Measurements from ENCODE around the gene NUP214.

NUP214 gene

DNA sequence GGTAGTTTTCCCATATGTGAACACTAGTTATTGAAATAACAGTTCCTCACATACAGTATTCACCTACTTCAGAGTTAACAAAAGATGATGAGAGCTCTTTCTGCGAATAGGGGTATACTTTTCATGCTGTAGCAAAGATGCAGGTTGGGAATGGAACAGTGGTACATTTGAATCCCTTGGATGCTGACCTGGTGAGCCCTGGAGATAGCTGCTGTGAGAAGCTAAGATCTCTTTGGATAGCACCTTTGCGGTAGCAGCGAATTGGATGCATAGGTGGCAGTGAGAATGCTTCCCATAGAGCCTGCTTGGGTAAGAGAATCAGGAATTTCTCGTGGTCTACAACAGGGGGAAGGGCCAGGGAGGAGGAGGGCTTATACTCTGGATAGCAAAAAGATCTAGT, 61.2 kb downstream of the NUP214 start:
- H3K4me3 ChIP-seq (ENCODE audit: low read depth, low read length): no peak overlapping the region
- H3K4me1 ChIP-seq (ENCODE audit: control insufficient read depth, insufficient read depth, low read length): no peaks in the 10 kb centered on the region
- TF ChIP-seq ZNF626 (tag by site-specific recombination; IDR thresholded peaks at IDR 0.05) (no peak), ZNF202 (tag by site-specific recombination; IDR thresholded peaks at IDR 0.05; ENCODE audit: borderline replicate concordance) (no peak)
- TF ChIP-seq, protein P1, sequence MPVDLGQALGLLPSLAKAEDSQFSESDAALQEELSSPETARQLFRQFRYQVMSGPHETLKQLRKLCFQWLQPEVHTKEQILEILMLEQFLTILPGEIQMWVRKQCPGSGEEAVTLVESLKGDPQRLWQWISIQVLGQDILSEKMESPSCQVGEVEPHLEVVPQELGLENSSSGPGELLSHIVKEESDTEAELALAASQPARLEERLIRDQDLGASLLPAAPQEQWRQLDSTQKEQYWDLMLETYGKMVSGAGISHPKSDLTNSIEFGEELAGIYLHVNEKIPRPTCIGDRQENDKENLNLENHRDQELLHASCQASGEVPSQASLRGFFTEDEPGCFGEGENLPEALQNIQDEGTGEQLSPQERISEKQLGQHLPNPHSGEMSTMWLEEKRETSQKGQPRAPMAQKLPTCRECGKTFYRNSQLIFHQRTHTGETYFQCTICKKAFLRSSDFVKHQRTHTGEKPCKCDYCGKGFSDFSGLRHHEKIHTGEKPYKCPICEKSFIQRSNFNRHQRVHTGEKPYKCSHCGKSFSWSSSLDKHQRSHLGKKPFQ (tag by site-specific recombination; IDR thresholded peaks at IDR 0.05): no peak
- no peaks in the 10 kb centered on the region for H3K9me3 ChIP-seq (ENCODE audit: control insufficient read depth, insufficient read depth, low read depth, low read length)
- CTCF ChIA-PET: interaction anchor here (0.6 to 2.2 kb wide), 4 partner anchors 9 to 150 kb away, joined by 3 to 9 read pairs (median 6); no protein-coding TSS in a partner anchor
- POLR2A ChIA-PET: no interaction called here
- H3K27ac ChIP-seq (ENCODE audit: extremely low read depth, low read depth, low read length): no peak overlapping the region
- H3K36me3 ChIP-seq (ENCODE audit: control insufficient read depth in 2 of 2, insufficient read depth in 1 of 2, low read length in 2 of 2): peaks cover 0 to 54% of the 10 kb centered on the region in 2 experiments; a peak in 1 of 3 replicates

DNA sequence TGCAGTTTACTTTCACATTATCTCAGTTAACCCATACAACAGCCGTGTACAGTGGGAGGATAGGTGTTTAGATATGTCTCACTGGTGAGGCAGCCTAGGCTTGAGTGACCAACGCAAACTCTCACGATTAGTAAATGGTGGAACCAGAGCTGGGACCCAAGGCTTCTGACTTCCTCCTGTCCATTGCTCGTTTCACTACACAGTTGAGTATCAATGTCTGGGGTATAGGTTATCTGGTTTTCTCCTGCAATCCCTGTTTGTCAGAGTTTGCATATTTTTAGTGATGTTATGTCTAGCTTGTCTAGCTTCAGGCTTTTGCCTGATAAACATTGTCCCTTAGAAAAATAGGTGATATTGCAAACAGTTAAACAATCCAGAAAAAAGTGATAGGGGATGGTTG, 62.6 kb downstream of the NUP214 start:
- Histone ChIP-seq H3K27ac (ENCODE audit: extremely low read depth, low read depth, low read length) (no peak overlapping the region), H3K4me1 (ENCODE audit: control insufficient read depth, insufficient read depth, low read length) (no peaks in the 10 kb centered on the region), H3K36me3 (ENCODE audit: control insufficient read depth in 2 of 2, insufficient read depth in 1 of 2, low read length in 2 of 2) (peaks cover 0 to 60% of the 10 kb centered on the region in 2 experiments; a peak in 1 of 3 replicates), H3K9me3 (ENCODE audit: control insufficient read depth, insufficient read depth, low read depth, low read length) (no peaks in the 10 kb centered on the region), H3K4me3 (ENCODE audit: low read depth, low read length) (no peak overlapping the region)
- TF ChIP-seq, protein P2, sequence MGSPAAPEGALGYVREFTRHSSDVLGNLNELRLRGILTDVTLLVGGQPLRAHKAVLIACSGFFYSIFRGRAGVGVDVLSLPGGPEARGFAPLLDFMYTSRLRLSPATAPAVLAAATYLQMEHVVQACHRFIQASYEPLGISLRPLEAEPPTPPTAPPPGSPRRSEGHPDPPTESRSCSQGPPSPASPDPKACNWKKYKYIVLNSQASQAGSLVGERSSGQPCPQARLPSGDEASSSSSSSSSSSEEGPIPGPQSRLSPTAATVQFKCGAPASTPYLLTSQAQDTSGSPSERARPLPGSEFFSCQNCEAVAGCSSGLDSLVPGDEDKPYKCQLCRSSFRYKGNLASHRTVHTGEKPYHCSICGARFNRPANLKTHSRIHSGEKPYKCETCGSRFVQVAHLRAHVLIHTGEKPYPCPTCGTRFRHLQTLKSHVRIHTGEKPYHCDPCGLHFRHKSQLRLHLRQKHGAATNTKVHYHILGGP (tag by site-specific recombination; IDR thresholded peaks at IDR 0.05): no peak
- no peak for TF ChIP-seq ZNF664 (tag by site-specific recombination; IDR thresholded peaks at IDR 0.05)
- no peak for TF ChIP-seq ZNF121 (tag by site-specific recombination; IDR thresholded peaks at IDR 0.05)
- ChIA-PET CTCF (interaction anchor here (1.1 to 2.4 kb wide), 3 partner anchors 8 to 148 kb away, joined by 5 to 11 read pairs (median 6); no protein-coding TSS in a partner anchor), POLR2A (no interaction called here)

DNA sequence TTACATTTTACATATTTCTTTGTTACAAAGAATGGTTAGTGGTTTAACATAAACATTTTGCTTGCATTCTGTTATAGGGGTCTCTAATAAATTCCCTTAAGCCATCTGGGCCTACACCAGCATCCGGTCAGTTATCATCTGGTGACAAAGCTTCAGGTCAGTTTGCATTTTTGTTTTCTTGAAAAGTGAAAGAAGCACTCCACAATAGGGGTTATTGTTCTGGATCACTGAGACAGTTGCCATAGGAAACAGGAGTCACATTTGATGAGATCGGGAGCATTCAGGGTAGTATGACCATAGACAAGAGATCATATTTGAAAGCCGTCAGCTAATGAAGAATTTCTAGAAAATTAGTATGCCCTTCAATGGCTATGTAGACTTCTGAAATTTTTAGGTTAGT, 63.6 kb downstream of the NUP214 start:
- ChIA-PET POLR2A (no interaction called here), CTCF (interaction anchor here (0.6 to 2.4 kb wide), 4 partner anchors 9 to 147 kb away, joined by 3 to 11 read pairs (median 6); no protein-coding TSS in a partner anchor)
- peaks cover 0 to 62% of the 10 kb centered on the region in 2 experiments; a peak in 1 of 3 replicates for H3K36me3 ChIP-seq (ENCODE audit: control insufficient read depth in 2 of 2, insufficient read depth in 1 of 2, low read length in 2 of 2)
- no peaks in the 10 kb centered on the region for H3K9me3 ChIP-seq (ENCODE audit: control insufficient read depth, insufficient read depth, low read depth, low read length)
- no peak overlapping the region for H3K27ac ChIP-seq (ENCODE audit: extremely low read depth, low read depth, low read length)
- TF ChIP-seq ZNF2 (tag by site-specific recombination; IDR thresholded peaks at IDR 0.05) (no peak), ZNF768 (tag by site-specific recombination; IDR thresholded peaks at IDR 0.05) (no peak)
- TF ChIP-seq, protein P3, sequence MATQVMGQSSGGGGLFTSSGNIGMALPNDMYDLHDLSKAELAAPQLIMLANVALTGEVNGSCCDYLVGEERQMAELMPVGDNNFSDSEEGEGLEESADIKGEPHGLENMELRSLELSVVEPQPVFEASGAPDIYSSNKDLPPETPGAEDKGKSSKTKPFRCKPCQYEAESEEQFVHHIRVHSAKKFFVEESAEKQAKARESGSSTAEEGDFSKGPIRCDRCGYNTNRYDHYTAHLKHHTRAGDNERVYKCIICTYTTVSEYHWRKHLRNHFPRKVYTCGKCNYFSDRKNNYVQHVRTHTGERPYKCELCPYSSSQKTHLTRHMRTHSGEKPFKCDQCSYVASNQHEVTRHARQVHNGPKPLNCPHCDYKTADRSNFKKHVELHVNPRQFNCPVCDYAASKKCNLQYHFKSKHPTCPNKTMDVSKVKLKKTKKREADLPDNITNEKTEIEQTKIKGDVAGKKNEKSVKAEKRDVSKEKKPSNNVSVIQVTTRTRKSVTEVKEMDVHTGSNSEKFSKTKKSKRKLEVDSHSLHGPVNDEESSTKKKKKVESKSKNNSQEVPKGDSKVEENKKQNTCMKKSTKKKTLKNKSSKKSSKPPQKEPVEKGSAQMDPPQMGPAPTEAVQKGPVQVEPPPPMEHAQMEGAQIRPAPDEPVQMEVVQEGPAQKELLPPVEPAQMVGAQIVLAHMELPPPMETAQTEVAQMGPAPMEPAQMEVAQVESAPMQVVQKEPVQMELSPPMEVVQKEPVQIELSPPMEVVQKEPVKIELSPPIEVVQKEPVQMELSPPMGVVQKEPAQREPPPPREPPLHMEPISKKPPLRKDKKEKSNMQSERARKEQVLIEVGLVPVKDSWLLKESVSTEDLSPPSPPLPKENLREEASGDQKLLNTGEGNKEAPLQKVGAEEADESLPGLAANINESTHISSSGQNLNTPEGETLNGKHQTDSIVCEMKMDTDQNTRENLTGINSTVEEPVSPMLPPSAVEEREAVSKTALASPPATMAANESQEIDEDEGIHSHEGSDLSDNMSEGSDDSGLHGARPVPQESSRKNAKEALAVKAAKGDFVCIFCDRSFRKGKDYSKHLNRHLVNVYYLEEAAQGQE (tag by site-specific recombination; IDR thresholded peaks at IDR 0.05): no peak
- H3K4me3 ChIP-seq (ENCODE audit: low read depth, low read length): no peak overlapping the region
- H3K4me1 ChIP-seq (ENCODE audit: control insufficient read depth, insufficient read depth, low read length): no peaks in the 10 kb centered on the region

DNA sequence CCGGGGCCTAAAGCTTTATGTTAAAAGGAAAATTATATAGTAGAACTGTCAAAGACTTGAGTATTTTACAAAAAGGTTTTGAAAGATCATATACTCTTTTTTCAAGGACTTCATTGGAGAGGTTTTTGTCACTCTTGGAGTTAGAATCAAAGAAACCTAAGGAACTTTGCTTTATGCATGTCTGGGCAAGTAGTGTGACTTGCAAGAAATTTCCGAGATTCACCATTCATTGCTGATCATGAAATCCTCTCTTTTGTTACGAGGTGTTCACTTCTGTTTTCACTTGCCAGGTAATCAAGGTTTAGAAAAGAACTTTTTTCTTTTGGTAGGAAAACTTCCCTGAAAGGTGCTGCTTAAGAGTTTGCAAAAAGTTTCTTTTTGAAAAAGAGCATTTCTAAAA, 64.8 kb downstream of the NUP214 start:
- H3K27ac ChIP-seq (ENCODE audit: extremely low read depth, low read depth, low read length): no peak overlapping the region
- H3K4me1 ChIP-seq (ENCODE audit: control insufficient read depth, insufficient read depth, low read length): no peaks in the 10 kb centered on the region
- H3K36me3 ChIP-seq (ENCODE audit: control insufficient read depth in 2 of 2, insufficient read depth in 1 of 2, low read length in 2 of 2): peaks cover 0 to 69% of the 10 kb centered on the region in 2 experiments; a peak in 1 of 3 replicates
- no peaks in the 10 kb centered on the region for H3K9me3 ChIP-seq (ENCODE audit: control insufficient read depth, insufficient read depth, low read depth, low read length)
- CTCF ChIA-PET: interaction anchor here (0.6 to 2.4 kb wide), 5 partner anchors 9 to 1852 kb away, joined by 3 to 10 read pairs (median 5); no protein-coding TSS in a partner anchor
- POLR2A ChIA-PET: no interaction called here
- no peak overlapping the region for H3K4me3 ChIP-seq (ENCODE audit: low read depth, low read length)
- TF ChIP-seq PRDM1 (tag by site-specific recombination; IDR thresholded peaks at IDR 0.05) (no peak), ZNF660 (tag by site-specific recombination; IDR thresholded peaks at IDR 0.05) (no peak), ZNF169 (tag by site-specific recombination; IDR thresholded peaks at IDR 0.05) (no peak), KLF7 (tag by site-specific recombination; IDR thresholded peaks at IDR 0.05; ENCODE audit: borderline replicate concordance) (no peak), ZFP41 (tag by site-specific recombination; IDR thresholded peaks at IDR 0.05; ENCODE audit: borderline replicate concordance) (no peak), SCRT2 (tag by site-specific recombination; IDR thresholded peaks at IDR 0.05) (no peak), ZNF354C (tag by site-specific recombination; IDR thresholded peaks at IDR 0.05; ENCODE audit: borderline replicate concordance, low read depth) (no peak), ZNF366 (tag by site-specific recombination; conservative IDR thresholded peaks at IDR 0.05) (no peak)
- TF ChIP-seq, protein P4, sequence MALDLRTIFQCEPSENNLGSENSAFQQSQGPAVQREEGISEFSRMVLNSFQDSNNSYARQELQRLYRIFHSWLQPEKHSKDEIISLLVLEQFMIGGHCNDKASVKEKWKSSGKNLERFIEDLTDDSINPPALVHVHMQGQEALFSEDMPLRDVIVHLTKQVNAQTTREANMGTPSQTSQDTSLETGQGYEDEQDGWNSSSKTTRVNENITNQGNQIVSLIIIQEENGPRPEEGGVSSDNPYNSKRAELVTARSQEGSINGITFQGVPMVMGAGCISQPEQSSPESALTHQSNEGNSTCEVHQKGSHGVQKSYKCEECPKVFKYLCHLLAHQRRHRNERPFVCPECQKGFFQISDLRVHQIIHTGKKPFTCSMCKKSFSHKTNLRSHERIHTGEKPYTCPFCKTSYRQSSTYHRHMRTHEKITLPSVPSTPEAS (tag by site-specific recombination; IDR thresholded peaks at IDR 0.05): no peak
- TF ChIP-seq, protein P5, sequence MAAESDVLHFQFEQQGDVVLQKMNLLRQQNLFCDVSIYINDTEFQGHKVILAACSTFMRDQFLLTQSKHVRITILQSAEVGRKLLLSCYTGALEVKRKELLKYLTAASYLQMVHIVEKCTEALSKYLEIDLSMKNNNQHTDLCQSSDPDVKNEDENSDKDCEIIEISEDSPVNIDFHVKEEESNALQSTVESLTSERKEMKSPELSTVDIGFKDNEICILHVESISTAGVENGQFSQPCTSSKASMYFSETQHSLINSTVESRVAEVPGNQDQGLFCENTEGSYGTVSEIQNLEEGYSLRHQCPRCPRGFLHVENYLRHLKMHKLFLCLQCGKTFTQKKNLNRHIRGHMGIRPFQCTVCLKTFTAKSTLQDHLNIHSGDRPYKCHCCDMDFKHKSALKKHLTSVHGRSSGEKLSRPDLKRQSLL (tag by site-specific recombination; IDR thresholded peaks at IDR 0.05): no peak
